GM19239 (cell line): Measurements from ENCODE around the gene AZU1.
"Not testable (repeated sequence)": the region's sequence is repeated elsewhere in the genome, so short reads cannot be mapped to it uniquely, and the experiment has no call there.

Experiments
- DNase-seq: peaks from one replicate; pipeline ENCODE4 v3.0.0; 2011; ENCODE audit warnings: low spot score; ENCODE audit not compliant: insufficient read length
- FAIRE-seq: peaks from 2 replicates; lab custom pipeline; 2011; peaks lifted over from hg19 to GRCh38; lab: Jason Lieb, UNC

The AZU1 gene

GRCh38 chr19:824885-825284 lies 2.8 kb upstream of the AZU1 start:
- DNase-seq: no peak
- no peak for FAIRE-seq

DNA sequence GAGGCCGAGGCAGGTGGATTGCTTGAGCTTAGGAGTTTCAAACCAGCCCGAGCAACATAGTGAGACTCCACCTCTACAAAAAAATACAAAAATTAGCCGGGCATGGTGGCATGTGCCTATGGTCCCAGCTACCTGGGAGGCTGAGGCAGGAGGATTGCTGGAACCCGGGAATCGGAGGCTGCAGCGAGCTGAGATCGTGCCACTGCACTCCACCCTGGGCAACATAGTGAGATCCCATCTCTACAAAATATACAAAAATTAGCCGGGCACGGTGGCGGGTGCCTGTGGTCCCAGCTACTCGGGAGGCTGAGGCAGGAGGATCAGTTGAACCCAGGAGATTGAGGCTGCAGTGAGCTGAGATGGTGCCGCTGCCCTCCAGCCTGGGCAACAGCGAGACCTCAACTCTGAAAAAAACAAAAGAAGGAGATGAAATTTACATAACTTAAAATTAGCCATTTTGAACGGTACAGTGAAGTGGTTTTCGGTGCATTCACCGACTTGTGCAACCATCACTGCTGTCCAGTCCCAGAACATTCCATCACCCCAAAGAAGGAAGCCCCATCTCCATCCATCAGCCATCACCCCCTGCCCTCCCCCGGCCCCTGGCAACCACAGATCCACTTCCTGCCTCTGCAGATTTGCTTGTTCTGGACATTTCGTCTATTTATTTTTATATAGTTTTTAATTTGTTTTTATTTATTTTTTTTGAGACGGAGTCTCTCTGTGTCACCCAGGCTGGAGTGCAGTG lies 1.6 kb upstream of the AZU1 start:
- FAIRE-seq: no peak

DNA sequence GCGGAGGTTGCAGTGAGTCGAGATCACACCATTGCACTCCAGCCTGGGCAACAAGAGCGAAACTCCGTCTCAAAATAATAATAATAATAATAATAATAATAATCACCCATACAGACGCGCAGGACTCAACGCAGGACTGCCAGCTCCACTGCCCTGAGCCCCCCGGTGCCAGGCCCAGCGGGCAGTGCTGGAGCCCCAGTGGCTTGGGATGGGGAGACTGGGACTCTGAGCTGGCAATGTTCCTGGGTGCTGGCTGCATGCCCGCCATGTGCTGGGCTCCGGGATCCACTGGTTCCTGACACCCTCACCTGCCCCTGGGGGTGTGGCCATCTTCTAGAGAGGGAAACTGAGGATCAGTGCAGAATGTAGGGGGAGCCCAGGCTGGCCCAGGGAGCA lies 325 bp upstream of the AZU1 start:
- DNase-seq (no peak), FAIRE-seq (no peak)

More for the DNA sequence above, 1.6 kb upstream of the AZU1 start:
- no peak for DNase-seq

- no peak for FAIRE-seq
- DNase-seq: no peak
These were observed 1.6 kb downstream of the AZU1 start for GRCh38 chr19:829129-829758.

GRCh38 chr19:831407-832369 lies 4.1 kb downstream of the AZU1 start:
- DNase-seq (no peak), FAIRE-seq (no peak)

GRCh38 chr19:834216-834615 lies 6.6 kb downstream of the AZU1 start:
- FAIRE-seq (no peak), DNase-seq (no peak)

- FAIRE-seq (no peak), DNase-seq (no peak)
These were observed 7.7 kb downstream of the AZU1 start for GRCh38 chr19:835210-835810.

DNA sequence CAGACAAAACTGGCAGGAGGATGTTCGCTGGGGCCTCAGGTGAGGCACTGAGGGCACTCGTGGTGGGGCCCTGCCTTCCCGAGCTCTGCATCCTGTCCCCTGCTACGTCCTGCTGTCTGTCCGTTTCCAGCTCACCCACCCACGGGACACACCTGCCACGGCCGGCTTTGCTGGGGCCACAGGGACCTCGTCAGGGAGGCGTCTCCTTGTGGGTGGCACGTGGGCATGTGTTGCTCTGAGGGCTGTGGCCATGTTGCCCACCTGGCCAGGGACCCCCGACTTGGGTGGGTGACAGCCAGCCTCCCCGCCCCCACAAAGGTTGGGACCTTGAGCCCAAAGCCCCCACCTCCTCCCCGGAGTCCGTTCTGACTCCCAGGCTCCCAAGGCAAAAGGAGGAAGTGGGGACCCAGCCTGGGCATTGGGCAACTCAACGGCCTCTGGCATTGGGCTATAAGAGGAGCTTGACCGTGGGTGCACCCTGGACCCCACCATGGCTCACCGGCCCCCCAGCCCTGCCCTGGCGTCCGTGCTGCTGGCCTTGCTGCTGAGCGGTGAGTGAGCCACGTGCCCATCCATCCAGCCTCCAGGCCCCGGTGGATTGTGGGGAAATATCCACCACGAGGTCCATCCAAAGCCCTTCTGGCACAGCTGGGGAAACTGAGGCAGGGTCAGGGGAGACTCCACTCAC lies 13.0 kb downstream of the AZU1 start, which contains the start of gene PRTN3:
Gene PRTN3 (plus strand): TSS at position 481 of the 688 bp plus-strand sequence. CDS start 10 bp downstream, at position 491.
- DNase-seq: no peak
- no peak for FAIRE-seq

GRCh38 chr19:842802-843179 lies 15.2 kb downstream of the AZU1 start:
- FAIRE-seq, DNase-seq: not testable (repeated sequence)

DNA sequence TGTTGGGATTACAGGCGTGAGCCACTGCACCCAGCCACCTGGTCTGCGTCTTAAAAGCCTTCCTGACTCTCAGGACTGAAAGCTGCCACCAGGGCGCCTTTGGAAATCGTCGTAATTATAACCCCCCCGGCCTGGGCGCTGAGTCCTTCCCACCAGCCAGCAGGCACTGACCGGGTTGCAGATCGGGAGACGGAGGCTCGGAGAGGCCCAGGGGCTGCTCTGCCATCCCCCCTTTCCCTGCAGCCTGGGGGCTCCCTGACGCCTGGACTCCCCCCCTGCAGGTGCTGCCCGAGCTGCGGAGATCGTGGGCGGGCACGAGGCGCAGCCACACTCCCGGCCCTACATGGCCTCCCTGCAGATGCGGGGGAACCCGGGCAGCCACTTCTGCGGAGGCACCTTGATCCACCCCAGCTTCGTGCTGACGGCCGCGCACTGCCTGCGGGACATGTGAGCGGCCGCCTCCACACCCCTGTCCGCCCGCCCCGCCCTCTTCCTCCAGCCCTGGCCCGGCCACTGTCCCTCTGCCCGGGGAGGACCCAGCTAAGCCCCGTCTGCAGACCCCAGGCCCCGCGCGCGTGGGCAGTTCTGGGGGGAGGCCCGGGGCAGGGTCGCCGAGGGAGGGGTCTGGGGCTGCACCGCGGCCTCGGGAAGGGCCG lies 15.7 kb downstream of the AZU1 start:
- FAIRE-seq: no peak
- no peak for DNase-seq

DNA sequence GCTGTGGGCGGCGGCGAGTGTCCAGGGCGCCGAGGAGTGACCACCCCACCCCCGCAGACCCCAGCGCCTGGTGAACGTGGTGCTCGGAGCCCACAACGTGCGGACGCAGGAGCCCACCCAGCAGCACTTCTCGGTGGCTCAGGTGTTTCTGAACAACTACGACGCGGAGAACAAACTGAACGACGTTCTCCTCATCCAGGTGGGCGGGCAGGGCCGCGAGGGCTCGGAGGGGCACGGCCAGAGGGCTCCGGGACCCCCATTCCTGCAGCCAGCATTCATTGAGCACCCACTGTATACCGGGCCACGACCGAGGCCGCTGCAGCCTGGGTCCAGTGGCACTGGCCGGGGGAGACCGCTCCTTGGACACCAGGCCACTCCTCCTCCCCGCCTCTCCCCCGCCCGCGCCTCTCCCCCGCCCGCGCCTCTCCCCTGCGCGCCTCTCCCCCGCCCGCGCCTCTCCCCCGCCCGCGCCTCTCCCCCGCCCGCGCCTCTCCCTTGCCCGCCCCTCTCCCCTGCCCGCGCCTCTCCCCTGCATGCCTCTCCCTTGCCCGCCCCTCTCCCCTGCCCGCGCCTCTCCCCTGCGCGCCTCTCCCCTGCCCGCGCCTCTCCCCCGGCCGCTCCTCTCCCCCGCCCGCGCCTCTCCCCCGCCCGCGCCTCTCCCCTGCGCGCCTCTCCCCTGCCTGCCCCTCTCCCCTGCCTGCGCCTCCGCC lies 16.4 kb downstream of the AZU1 start:
- FAIRE-seq (no peak), DNase-seq (no peak)

DNA sequence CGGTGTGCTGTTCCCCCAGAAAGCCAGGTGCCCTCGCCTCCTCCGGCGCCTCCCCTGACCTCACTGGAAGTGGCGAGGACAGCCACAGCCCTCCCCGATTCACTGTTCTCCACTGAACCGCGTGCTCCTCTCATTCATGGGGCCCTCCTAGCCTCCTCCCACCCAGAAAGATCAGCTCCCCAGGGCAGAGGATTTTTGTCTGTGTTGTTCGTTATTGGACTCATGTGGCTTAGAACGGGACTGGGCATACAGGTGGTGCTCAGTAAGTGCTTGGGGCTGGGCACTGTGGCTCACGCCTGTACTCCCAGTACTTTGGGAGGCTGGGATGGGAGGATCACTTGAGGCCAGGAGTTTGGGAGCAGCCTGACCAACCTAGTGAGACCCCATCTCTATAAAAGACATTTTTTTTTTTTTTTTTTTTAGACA lies 16.9 kb downstream of the AZU1 start:
- no peak for FAIRE-seq
- no peak for DNase-seq

DNA sequence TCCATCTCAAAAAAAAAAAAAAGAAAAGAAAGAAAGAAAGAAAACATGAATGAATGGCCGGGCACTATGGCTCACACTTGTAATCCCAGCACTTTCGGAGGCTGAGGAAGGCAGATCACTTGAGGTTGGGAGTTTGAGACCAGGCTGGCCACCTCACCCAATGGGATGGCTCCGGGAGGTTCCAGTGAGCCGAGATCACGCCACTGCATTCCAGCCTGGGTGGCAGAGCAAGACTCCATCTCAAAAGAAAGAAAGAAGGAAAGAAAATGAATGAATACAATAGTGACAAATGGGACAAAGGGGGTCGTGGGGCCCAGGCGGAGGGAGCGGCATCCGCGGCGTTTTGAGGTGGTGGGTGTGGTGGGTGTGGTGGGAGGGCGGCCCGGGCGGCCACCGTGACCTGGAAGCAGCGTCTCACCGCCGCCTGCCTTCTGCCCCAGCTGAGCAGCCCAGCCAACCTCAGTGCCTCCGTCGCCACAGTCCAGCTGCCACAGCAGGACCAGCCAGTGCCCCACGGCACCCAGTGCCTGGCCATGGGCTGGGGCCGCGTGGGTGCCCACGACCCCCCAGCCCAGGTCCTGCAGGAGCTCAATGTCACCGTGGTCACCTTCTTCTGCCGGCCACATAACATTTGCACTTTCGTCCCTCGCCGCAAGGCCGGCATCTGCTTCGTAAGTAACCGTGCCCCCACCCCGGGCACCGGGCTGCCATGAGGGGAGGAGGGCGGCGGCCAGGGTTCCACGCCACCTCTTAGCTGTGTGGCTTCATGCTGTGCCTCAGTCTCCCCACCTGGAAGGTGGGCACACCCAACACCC lies 18.3 kb downstream of the AZU1 start:
- no peak for FAIRE-seq

GRCh38 chr19:848386-848921 lies 20.8 kb downstream of the AZU1 start:
- FAIRE-seq (no peak), DNase-seq (no peak)

More for the DNA sequence above, 18.3 kb downstream of the AZU1 start:
- DNase-seq: no peak

DNA sequence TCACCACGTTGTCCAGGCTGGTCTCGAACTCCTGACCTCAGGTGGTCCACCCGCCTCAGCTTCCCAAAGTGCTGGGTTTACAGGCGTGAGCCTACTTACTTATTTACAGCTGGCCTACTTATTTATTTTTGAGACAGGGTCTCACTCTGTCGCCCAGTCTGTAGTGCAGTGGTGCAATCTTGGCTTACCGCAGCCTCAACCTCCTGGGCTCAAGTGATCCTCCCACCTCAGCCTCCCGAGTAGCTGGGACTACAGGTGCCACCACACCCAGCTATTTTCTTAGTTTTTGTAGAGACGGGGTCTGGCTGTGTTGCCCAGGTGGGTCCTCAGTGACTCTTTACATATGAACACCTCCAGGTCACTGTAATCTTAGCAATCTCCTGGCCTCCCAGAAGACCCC lies 21.6 kb downstream of the AZU1 start:
- FAIRE-seq, DNase-seq: not testable (repeated sequence)

DNA sequence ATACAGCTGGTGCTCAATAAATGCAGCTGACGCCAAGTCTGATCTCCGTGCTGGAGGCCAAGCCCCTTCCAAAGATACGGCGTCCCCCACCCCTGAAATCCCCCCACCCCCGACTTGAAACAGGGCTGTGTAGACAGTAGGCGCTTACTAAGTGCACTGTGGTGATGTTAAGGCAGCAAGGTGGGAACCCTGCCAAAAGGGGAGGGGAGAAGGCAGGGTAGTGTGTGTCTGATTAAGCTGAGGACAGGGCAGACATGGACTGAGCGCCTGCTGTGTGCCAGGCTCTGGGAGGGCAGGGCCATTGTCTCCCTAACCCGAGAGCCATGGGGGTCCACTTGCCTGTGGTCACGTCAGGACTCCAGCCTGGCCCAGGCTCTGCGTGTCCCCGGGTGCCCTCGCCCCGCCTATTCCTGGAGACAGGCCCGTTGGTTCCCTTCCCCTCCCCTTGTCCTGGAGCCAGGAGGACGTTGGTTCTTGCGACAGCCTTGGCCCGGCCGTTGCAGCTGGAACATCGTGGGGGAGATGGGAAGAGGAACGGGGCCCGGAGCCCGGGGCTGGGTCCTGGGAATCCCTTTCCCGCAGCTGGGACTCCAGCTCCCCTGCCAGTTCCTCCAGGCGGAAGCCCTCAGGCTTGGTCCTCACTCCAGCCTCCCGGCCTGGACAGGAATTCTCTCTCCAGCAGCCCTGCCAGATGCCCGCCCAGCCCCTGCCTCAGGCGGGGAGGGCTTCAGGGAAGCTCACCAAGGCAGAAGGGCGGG lies 22.8 kb downstream of the AZU1 start:
- DNase-seq: no peak

GRCh38 chr19:850979-851335 lies 23.3 kb downstream of the AZU1 start:
- FAIRE-seq (no peak), DNase-seq (no peak)

More for the DNA sequence above, 22.8 kb downstream of the AZU1 start:
- FAIRE-seq: no peak
